ENCODE measurements around the gene PCDH20.

DNA sequence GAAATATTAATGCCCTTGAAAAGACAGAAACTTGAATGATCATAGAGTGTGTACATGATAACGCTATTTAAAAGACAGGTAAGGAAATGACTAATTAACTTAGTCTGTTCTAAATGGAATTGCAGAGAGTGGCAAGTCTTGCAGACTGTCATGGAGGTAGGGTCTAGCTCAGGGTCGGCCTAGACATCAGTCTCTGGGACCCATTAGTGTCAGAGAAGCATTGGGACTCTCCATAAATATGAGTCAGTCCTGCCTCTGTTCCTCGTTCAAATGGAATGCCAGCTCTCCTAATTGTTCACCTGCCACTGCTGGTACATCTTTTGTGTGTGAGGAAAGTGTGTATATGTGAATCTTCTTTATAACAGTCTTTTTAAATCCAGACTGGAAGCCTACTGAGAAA, 28.0 kb downstream of the PCDH20 start:
- no peak for TF ChIP-seq POLR2AphosphoS5 (IDR thresholded peaks at IDR 0.05)
- TF ChIP-seq, protein P1, sequence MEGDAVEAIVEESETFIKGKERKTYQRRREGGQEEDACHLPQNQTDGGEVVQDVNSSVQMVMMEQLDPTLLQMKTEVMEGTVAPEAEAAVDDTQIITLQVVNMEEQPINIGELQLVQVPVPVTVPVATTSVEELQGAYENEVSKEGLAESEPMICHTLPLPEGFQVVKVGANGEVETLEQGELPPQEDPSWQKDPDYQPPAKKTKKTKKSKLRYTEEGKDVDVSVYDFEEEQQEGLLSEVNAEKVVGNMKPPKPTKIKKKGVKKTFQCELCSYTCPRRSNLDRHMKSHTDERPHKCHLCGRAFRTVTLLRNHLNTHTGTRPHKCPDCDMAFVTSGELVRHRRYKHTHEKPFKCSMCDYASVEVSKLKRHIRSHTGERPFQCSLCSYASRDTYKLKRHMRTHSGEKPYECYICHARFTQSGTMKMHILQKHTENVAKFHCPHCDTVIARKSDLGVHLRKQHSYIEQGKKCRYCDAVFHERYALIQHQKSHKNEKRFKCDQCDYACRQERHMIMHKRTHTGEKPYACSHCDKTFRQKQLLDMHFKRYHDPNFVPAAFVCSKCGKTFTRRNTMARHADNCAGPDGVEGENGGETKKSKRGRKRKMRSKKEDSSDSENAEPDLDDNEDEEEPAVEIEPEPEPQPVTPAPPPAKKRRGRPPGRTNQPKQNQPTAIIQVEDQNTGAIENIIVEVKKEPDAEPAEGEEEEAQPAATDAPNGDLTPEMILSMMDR (IDR thresholded peaks at IDR 0.05) = no peak

All from breast epithelium (tissue), 3 donors.